ENCODE data around the gene MAP2K3.

GRCh38 chr17:21246698-21247097 is 37.8 kb upstream of the MAP2K3 start:
- TF ChIP-seq CTCF (IDR thresholded peaks at IDR 0.05) (no peak), POLR2A (IDR thresholded peaks at IDR 0.05) (no peak)
